Measurements from ENCODE around the gene CRK. TPM values are rescaled to one million over a fixed set of nuclear protein-coding genes. Genes with fewer than 3 reads are reported as not detected.
A peak's percentile ranks its signal among the peaks of the same experiment; 100 is the strongest.

CRK gene
- polyA plus RNA-seq, 6 donors from 2014 or later: 28.1 to 34.6 (median 32.3) TPM

- Mint-ChIP-seq H3K27me3 (no peaks in the 10 kb centered on the region), H3K4me1 (peaks cover 19 to 49% (median 37%) of the 10 kb centered on the region in 3 donors), H3K27ac (peak within 1 kb of the TSS in 4 of 6 donors; percentile 22 to 89 (median 85)), H3K36me3 (no peaks in the 10 kb centered on the region), H3K4me3 (peak within 1 kb of the TSS; percentile 77 to 93 (median 88)), H3K9me3 (no peaks in the 10 kb centered on the region)
- no peak for ATAC-seq (ENCODE audit: low read depth in 2 of 2)
- DNase-seq: peak; percentile 14
Observed at GRCh38 chr17:1492249-1493206, 36.5 kb upstream of the CRK start, which contains the start of gene MYO1C. Gene MYO1C, minus strand, starts transcription at chr17:1492686. Its CDS starts 199 bp downstream, at chr17:1492487.

- H3K27ac Mint-ChIP-seq: peak overlapping the region in 2 of 6 donors; percentile 82 to 88
- H3K9me3 Mint-ChIP-seq: no peaks in the 10 kb centered on the region
- ATAC-seq (ENCODE audit: low read depth in 2 of 2) (peak; percentile 35 to 44), DNase-seq (peak; percentile 54)
- peak overlapping the region; percentile 77 to 93 (median 89) for H3K4me3 Mint-ChIP-seq
- H3K4me1 Mint-ChIP-seq: peaks cover 25 to 56% (median 43%) of the 10 kb centered on the region in 3 donors
- H3K36me3 Mint-ChIP-seq: no peaks in the 10 kb centered on the region
- no peaks in the 10 kb centered on the region for H3K27me3 Mint-ChIP-seq
Observed at GRCh38 chr17:1491443-1492248, 35.6 kb upstream of the CRK start.

DNA sequence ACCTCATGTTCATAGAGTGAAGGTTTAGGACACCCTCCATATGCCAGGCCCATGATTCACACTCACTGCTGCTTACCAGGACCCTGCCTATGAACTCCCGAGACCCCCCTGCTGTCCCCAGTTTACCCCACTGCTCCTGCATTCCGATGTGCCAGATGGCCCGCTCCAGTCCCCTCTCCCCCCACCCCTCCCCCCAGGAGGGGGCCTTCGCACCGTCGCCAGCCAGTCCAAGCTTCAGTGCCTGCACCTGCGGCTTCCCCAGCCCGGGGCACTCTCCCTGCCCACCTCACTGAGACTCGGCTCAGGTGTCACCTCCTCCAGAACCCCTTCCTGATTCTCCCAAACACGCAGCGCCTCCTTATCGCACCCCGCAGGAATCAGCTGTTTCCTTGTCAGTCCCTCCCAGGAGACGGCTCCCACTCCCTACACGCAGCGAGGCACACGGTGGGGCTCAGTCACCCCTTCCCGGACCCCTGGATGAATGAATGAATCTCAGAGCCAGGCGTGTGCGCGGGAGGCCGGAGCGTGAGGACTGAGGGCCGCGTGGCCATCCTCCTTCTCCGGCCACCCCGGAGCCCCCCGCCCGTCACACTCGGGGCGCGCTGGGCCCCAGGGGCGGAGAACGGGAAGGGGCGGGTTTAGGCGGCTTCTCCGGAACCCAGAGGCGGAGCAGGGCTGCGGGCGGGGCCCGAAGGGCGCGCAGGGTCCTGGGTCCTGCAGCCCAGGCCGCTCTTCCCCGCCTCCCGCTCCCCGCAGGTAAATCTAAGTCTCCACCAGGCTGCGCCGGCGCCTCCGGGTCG, 34.8 kb upstream of the CRK start:
- Mint-ChIP-seq H3K27me3 (no peaks in the 10 kb centered on the region), H3K4me1 (peaks cover 25 to 57% (median 45%) of the 10 kb centered on the region in 3 donors), H3K9me3 (no peaks in the 10 kb centered on the region), H3K4me3 (peak overlapping the region; percentile 80 to 94 (median 89)), H3K27ac (peak overlapping the region; percentile 52 to 93 (median 80)), H3K36me3 (no peaks in the 10 kb centered on the region)
- DNase-seq (peak; percentile 70), ATAC-seq (ENCODE audit: low read depth in 2 of 2) (peak; percentile 45 to 52)

DNA sequence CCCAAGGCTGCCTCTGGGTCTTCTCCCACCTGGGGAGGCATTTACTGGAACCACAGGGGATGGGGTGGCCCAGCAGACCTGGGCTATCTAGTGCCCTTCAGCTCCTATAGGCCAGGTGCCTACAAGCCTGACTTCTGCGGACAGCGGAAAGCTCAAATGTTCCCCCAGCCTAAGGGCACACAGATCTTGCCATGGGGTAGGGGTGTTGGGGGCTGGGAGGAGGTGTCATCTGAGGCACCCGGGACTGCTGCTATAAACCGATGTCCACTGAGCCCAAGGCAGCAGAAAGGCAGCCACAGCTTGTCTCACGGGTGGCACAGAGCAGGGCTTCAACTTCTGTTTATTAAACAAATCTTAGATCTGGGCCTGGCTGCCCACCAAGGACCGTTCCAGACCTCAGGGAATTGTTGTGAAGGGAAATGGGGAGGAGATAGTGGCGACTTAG, 32.8 kb upstream of the CRK start:
- H3K4me3 Mint-ChIP-seq: peak overlapping the region; percentile 80 to 94 (median 88)
- peak overlapping the region; percentile 69 to 96 (median 90) for H3K27ac Mint-ChIP-seq
- no peak for ATAC-seq (ENCODE audit: low read depth in 2 of 2)
- no peaks in the 10 kb centered on the region for H3K36me3 Mint-ChIP-seq
- peaks cover 37 to 61% (median 55%) of the 10 kb centered on the region in 3 donors for H3K4me1 Mint-ChIP-seq
- no peaks in the 10 kb centered on the region for H3K27me3 Mint-ChIP-seq
- DNase-seq: no peak
- H3K9me3 Mint-ChIP-seq: no peaks in the 10 kb centered on the region

DNA sequence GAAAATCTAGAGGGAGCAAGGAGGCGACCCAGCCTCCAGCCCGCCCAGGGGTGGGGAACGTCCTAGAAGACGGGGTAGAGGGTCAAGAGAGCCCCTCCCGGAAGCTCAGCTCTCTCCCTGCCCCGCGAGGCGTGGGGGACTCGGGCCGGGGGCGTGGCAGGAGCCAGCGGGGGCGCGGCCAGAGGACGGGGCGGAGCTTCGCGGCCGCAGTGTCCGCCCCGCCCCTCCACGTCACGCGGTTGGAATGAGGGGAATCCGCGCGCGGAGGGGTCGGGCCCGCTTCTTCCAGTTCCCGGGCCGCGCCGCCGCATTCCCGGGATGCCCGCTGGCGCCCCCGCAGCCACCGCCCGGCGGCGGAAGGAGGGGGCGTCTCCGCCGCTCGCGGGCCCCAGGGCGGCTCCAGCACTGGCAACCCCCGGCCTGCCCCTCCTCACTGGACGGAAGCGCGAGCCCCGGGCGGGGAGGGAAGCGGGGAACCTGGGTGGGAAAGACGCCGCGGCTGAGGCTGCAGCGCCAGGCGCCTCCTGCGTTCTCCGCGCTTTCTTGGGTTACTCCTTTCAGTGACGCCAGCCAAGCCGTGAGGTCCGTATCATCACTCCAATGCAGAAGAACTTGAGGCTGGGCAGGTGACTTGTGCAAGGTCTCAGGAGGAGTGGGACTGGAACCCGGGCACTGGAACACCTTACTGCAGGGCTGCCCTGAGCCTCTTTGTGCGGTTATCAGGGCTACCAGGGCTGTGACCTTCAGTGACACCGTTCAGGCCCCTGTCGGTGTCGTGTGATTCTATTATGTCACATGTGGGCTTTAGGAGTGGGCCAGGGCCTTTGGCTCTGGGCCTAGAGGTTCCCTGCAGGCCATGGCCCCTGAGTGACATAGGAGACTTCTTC, 32.1 kb upstream of the CRK start:
- Mint-ChIP-seq H3K27me3 (no peaks in the 10 kb centered on the region), H3K4me1 (peaks cover 37 to 57% (median 54%) of the 10 kb centered on the region in 3 donors), H3K27ac (peak overlapping the region; percentile 71 to 100 (median 98)), H3K36me3 (no peaks in the 10 kb centered on the region), H3K9me3 (no peaks in the 10 kb centered on the region), H3K4me3 (peak overlapping the region; percentile 80 to 95 (median 90))
- DNase-seq (peak; percentile 77), ATAC-seq (ENCODE audit: low read depth in 2 of 2) (peak; percentile 18 to 26)

- H3K9me3 Mint-ChIP-seq: no peaks in the 10 kb centered on the region
- H3K4me1 Mint-ChIP-seq: peaks cover 38 to 54% (median 48%) of the 10 kb centered on the region in 3 donors
- ATAC-seq (ENCODE audit: low read depth in 2 of 2) (peak; percentile 34), DNase-seq (peak; percentile 93)
- H3K27ac Mint-ChIP-seq: peak overlapping the region; percentile 96 to 100 (median 99)
- H3K27me3 Mint-ChIP-seq: no peaks in the 10 kb centered on the region
- H3K36me3 Mint-ChIP-seq: peaks cover 0 to 5% of the 10 kb centered on the region in 2 donors
- peak overlapping the region; percentile 80 to 95 (median 90) for H3K4me3 Mint-ChIP-seq
Observed at GRCh38 chr17:1486802-1487695, 31.0 kb upstream of the CRK start.

GRCh38 chr17:1485423-1486376, 29.7 kb upstream of the CRK start:
- ATAC-seq (ENCODE audit: low read depth in 2 of 2) (peak; percentile 21 to 25), DNase-seq (peak; percentile 65)
- H3K4me1 Mint-ChIP-seq: peaks cover 39 to 52% (median 49%) of the 10 kb centered on the region in 3 donors
- H3K27me3 Mint-ChIP-seq: no peaks in the 10 kb centered on the region
- H3K9me3 Mint-ChIP-seq: no peaks in the 10 kb centered on the region
- peak overlapping the region; percentile 88 to 98 (median 95) for H3K4me3 Mint-ChIP-seq
- peak overlapping the region in 5 of 6 donors; percentile 96 to 100 (median 99) for H3K27ac Mint-ChIP-seq
- peaks cover 0 to 17% of the 10 kb centered on the region in 2 donors for H3K36me3 Mint-ChIP-seq

DNA sequence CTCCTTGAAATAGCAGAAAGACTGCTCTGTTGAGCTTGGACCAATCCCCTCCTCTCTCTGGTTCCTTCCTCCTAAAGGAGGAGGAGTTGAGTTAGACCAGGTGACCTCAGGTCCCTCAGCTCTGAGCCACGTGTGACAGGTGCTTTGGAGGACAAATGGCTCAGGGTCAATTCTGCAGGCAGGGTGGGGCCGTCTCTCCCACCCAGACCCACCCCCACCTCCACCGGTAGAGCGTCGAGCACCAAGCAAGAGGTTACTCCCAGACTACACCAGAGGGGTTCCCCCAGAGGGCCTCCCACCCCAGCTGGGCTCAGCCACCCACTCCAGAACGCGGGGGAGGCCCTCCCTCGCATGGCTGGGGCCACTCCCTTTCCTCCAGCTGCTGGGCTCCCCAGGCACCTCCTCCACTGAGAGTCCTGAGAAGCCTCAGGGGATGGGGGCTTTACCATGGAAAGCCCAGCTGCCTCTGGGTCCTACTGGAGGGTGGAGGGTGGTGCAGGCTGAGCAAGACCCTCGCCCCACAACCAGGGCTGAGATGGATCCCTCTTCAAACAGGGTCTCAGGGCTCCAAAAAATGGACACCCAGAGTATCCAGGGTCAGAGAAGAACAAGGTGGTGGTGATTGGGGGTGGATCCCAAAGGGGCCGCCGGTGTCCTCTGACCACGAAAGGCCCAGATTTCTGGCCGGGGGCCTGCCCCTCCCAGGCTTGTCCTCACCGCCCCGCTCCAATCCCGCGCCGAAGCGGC, 28.8 kb upstream of the CRK start:
- peaks cover 0 to 17% of the 10 kb centered on the region in 2 donors for H3K36me3 Mint-ChIP-seq
- H3K27ac Mint-ChIP-seq: peak overlapping the region; percentile 96 to 100 (median 99)
- peak; percentile 69 for ATAC-seq (ENCODE audit: low read depth in 2 of 2)
- H3K4me3 Mint-ChIP-seq: peak overlapping the region; percentile 88 to 98 (median 95)
- H3K9me3 Mint-ChIP-seq: no peaks in the 10 kb centered on the region
- DNase-seq: peak; percentile 95
- H3K27me3 Mint-ChIP-seq: no peaks in the 10 kb centered on the region
- peaks cover 34 to 44% (median 41%) of the 10 kb centered on the region in 3 donors for H3K4me1 Mint-ChIP-seq

GRCh38 chr17:1484060-1484535, 28.1 kb upstream of the CRK start:
- H3K9me3 Mint-ChIP-seq: no peaks in the 10 kb centered on the region
- H3K27ac Mint-ChIP-seq: peak overlapping the region; percentile 44 to 100 (median 94)
- peaks cover 0 to 17% of the 10 kb centered on the region in 2 donors for H3K36me3 Mint-ChIP-seq
- ATAC-seq (ENCODE audit: low read depth in 2 of 2): no peak
- H3K27me3 Mint-ChIP-seq: no peaks in the 10 kb centered on the region
- H3K4me3 Mint-ChIP-seq: peak overlapping the region; percentile 84 to 98 (median 94)
- DNase-seq: no peak
- H3K4me1 Mint-ChIP-seq: peaks cover 33 to 40% (median 34%) of the 10 kb centered on the region in 3 donors
